ENCODE data around the gene GRIK4.

GRIK4 gene

DNA sequence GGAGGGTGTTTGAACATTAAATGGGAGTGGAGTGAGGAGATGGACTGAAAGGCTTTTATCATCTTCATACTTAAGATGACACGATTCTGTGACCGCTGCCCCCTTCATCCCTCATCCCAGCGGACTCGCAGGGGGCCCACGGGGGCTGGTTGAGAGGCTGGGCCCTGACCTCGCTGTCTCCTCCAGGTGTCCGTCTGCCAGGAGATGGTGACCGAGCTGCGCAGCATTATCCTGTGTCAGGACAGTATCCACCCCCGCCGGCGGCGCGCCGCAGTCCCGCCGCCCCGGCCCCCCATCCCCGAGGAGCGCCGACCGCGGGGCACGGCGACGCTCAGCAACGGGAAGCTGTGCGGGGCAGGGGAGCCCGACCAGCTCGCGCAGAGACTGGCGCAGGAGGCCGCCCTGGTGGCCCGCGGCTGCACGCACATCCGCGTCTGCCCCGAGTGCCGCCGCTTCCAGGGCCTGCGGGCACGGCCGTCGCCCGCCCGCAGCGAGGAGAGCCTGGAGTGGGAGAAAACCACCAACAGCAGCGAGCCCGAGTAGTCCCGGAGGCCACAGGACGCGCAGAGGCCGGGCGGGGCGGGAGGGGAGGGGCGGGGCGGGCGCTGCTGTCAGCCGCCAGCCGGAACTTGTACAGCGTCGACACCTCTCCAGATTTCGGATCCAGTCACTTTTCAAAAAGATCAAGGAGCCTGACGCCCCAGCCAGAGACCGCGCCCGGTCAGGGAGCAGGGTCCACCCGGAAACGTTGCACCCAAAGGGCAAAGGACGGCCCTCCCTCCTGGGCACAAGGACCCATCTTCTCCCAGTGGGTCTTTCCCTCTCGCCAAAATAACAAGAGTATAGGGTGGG, 474.4 kb downstream of the GRIK4 start:
- Histone ChIP-seq H3K4me3 (ENCODE audit: low read length) (peak overlapping the region; percentile 61), H3K27ac (ENCODE audit: low read length) (no peak overlapping the region), H3K9me3 (ENCODE audit: control insufficient read depth, low read depth, low read length) (no peaks in the 10 kb centered on the region), H3K27me3 (ENCODE audit: control insufficient read depth, insufficient read depth, low read length) (peaks cover 22% of the 10 kb centered on the region), H3K4me1 (ENCODE audit: control insufficient read depth, low read depth, low read length) (peaks cover 26% of the 10 kb centered on the region), H3K9ac (ENCODE audit: low read length) (no peak overlapping the region), H3K36me3 (ENCODE audit: control insufficient read depth, low read depth, low read length) (no peaks in the 10 kb centered on the region)

DNA sequence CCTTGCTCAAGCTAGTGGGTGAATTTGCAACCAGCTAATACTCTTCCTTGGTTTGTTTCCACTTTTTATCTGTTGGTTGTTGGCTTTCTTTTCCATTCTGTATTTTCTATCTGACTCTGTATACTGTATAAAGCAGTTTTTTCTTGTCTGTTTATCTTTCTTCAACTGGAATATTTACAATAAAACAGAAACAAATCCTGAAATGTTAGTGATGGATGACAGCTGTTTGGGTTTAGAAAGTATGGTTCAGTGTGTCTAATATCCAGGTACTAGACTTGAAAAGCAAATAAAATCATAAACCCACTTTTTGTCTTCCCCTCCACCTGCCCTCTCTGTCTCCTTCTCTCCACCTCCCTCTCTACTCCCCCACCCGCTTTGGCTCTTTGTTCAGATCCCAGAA, 477.1 kb downstream of the GRIK4 start:
- peaks cover 22% of the 10 kb centered on the region for H3K27me3 ChIP-seq (ENCODE audit: control insufficient read depth, insufficient read depth, low read length)
- no peaks in the 10 kb centered on the region for H3K36me3 ChIP-seq (ENCODE audit: control insufficient read depth, low read depth, low read length)
- H3K9me3 ChIP-seq (ENCODE audit: control insufficient read depth, low read depth, low read length), result no peaks in the 10 kb centered on the region
- peaks cover 28% of the 10 kb centered on the region for H3K4me1 ChIP-seq (ENCODE audit: control insufficient read depth, low read depth, low read length)
- H3K27ac ChIP-seq (ENCODE audit: low read length), result no peak overlapping the region
- no peak overlapping the region for H3K4me3 ChIP-seq (ENCODE audit: low read length)
- no peak overlapping the region for H3K9ac ChIP-seq (ENCODE audit: low read length)

DNA sequence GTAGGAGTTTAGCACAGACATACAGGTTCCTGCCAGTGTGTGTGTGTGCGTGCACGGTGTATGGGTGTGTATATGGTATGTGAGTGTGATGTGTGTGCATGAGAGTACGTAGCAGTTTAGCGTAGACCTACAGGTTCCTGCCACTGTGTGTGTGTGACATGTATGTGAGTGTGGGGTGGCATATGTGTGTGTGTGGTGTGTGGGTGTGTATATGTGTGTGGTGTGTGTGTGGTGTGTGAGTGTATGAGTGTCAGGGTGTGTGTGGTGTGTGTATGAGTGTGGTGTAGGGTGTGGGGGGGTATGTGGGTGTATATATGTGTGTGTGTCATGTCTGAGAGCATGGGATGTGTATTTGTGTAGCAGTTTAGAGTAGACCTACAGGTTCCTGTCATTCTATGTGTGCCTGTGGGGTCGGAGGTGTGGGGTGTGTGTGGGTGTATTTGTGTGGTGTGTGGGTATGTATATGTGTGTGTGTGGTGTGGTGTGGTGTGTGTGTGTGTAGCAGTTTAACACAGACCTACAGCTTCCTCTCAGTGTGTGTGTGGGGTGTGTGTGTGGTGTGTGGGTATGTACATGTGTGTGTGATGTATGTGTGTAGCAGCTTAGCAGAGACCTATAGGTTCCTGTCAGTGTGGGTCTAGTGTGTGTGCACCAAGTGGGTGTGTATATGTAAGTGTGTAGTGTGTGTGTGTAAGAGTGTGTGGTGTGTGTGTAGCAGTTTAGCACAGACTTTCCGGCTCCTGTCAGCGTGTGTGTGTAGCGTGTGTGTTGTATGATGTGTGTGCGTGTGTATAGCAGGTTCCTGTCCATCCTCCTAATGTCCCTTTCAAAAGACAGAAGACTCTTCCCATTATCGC, 480.5 kb downstream of the GRIK4 start:
- H3K9ac ChIP-seq (ENCODE audit: low read length), result no peak overlapping the region
- H3K27me3 ChIP-seq (ENCODE audit: control insufficient read depth, insufficient read depth, low read length), result peaks cover 3% of the 10 kb centered on the region
- no peak overlapping the region for H3K27ac ChIP-seq (ENCODE audit: low read length)
- H3K36me3 ChIP-seq (ENCODE audit: control insufficient read depth, low read depth, low read length), result no peaks in the 10 kb centered on the region
- no peaks in the 10 kb centered on the region for H3K9me3 ChIP-seq (ENCODE audit: control insufficient read depth, low read depth, low read length)
- peaks cover 27% of the 10 kb centered on the region for H3K4me1 ChIP-seq (ENCODE audit: control insufficient read depth, low read depth, low read length)
- H3K4me3 ChIP-seq (ENCODE audit: low read length), result no peak overlapping the region

DNA sequence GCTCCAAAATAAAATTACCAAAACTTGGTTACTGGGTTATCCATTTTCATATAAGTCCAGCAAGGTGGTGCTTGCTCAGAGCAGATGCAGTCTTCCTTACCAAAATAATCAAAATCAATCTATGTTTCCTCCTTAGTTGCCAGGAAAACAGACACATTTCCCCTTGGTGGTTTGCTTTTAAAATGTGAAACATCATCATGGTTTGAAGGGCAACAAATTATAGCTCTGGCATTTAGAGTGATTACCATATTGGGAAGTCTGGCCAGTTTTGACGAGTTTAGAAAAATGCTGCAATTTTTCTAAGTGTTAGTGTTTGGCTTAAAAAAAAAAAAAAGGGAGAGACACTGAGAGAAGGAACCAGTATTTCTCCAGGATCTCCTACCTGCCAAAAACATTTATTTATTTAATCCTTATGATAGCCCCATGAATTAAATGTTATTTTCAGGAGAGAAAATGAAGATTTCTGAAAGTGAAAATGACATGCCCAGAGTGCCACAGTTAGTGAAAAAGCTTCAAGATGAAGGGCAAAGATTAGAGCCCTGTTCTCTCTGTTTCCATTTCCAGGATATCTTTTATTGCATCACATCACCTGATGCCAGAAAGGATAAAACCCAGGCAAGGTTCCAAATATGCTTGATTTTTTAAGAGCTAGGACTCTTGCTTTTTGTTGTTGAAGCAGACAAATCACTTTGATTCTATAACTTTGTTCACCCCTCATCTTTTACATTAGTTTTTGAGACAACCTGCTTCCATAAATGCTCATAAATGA, 482.7 kb downstream of the GRIK4 start:
- no peak overlapping the region for H3K9ac ChIP-seq (ENCODE audit: low read length)
- H3K27ac ChIP-seq (ENCODE audit: low read length), result no peak overlapping the region
- H3K9me3 ChIP-seq (ENCODE audit: control insufficient read depth, low read depth, low read length), result no peaks in the 10 kb centered on the region
- H3K4me1 ChIP-seq (ENCODE audit: control insufficient read depth, low read depth, low read length), result peaks cover 12% of the 10 kb centered on the region
- H3K4me3 ChIP-seq (ENCODE audit: low read length), result no peak overlapping the region
- no peaks in the 10 kb centered on the region for H3K36me3 ChIP-seq (ENCODE audit: control insufficient read depth, low read depth, low read length)
- no peaks in the 10 kb centered on the region for H3K27me3 ChIP-seq (ENCODE audit: control insufficient read depth, insufficient read depth, low read length)

DNA sequence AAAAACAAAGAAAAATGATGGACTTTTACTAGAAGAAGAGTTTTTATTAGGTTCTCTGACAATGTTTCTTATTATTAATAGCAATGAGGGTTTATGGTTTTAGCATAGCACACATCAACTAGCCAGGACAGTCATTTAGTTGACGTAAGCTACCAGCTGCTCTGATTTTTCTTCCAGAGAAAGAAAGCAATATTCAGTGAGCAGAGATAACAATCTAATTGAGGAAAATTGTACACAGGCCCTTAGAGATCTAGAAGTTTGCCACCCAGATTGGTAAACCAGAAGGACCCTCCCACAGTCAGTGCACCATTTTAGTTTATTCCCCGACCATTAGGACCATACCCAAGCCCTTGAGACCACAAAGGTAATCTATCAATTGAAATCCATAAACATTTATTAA, 483.6 kb downstream of the GRIK4 start:
- Histone ChIP-seq H3K4me1 (ENCODE audit: control insufficient read depth, low read depth, low read length) (peaks cover 5% of the 10 kb centered on the region), H3K36me3 (ENCODE audit: control insufficient read depth, low read depth, low read length) (no peaks in the 10 kb centered on the region), H3K9me3 (ENCODE audit: control insufficient read depth, low read depth, low read length) (no peaks in the 10 kb centered on the region), H3K4me3 (ENCODE audit: low read length) (no peak overlapping the region), H3K27me3 (ENCODE audit: control insufficient read depth, insufficient read depth, low read length) (no peaks in the 10 kb centered on the region), H3K27ac (ENCODE audit: low read length) (no peak overlapping the region), H3K9ac (ENCODE audit: low read length) (no peak overlapping the region)

DNA sequence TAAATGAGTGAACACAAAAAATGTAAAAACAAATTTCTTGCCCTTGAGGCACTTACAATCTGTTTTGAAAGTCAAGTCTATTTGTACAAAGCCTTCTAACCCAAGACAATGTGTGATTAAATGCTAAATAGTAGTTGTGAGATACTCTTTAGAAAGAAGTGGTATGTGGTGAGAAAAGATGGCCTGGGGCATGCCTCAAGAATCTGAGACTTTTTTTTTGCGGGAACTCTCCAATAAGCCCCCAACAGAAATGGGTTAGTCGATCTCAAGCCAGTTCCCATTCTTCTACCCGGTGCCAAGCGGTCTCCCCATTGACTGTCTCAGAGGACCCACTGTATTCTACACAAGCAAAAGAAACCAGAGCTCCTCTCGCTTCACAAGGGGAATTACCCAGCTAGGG, 485.4 kb downstream of the GRIK4 start:
- H3K36me3 ChIP-seq (ENCODE audit: control insufficient read depth, low read depth, low read length), result no peaks in the 10 kb centered on the region
- no peak overlapping the region for H3K4me3 ChIP-seq (ENCODE audit: low read length)
- peaks cover 5% of the 10 kb centered on the region for H3K4me1 ChIP-seq (ENCODE audit: control insufficient read depth, low read depth, low read length)
- no peak overlapping the region for H3K9ac ChIP-seq (ENCODE audit: low read length)
- H3K27me3 ChIP-seq (ENCODE audit: control insufficient read depth, insufficient read depth, low read length), result no peaks in the 10 kb centered on the region
- H3K27ac ChIP-seq (ENCODE audit: low read length), result no peak overlapping the region
- H3K9me3 ChIP-seq (ENCODE audit: control insufficient read depth, low read depth, low read length), result no peaks in the 10 kb centered on the region

DNA sequence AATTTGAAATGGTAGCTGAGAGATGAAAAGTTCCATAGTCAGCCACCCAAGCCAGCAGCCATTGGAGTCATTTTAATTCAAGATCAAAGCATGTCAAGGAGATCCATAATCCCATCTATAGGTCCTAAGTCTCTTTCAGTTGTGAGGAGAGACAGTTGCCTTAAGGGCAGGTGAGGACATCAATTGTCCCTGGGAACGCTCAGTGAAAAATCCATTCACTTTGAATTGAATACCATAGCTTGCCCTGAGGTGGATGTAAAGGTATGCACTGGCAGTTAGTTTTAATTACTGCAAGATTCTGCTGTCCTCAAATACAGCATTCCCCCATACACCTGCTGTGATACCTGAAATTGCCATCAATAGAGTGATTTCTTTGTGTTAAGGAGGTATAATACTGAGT, 487.0 kb downstream of the GRIK4 start:
- Histone ChIP-seq H3K9me3 (ENCODE audit: control insufficient read depth, low read depth, low read length) (no peaks in the 10 kb centered on the region), H3K36me3 (ENCODE audit: control insufficient read depth, low read depth, low read length) (no peaks in the 10 kb centered on the region), H3K27ac (ENCODE audit: low read length) (no peak overlapping the region), H3K4me1 (ENCODE audit: control insufficient read depth, low read depth, low read length) (peaks cover 4% of the 10 kb centered on the region), H3K27me3 (ENCODE audit: control insufficient read depth, insufficient read depth, low read length) (no peaks in the 10 kb centered on the region), H3K4me3 (ENCODE audit: low read length) (no peak overlapping the region), H3K9ac (ENCODE audit: low read length) (no peak overlapping the region)

DNA sequence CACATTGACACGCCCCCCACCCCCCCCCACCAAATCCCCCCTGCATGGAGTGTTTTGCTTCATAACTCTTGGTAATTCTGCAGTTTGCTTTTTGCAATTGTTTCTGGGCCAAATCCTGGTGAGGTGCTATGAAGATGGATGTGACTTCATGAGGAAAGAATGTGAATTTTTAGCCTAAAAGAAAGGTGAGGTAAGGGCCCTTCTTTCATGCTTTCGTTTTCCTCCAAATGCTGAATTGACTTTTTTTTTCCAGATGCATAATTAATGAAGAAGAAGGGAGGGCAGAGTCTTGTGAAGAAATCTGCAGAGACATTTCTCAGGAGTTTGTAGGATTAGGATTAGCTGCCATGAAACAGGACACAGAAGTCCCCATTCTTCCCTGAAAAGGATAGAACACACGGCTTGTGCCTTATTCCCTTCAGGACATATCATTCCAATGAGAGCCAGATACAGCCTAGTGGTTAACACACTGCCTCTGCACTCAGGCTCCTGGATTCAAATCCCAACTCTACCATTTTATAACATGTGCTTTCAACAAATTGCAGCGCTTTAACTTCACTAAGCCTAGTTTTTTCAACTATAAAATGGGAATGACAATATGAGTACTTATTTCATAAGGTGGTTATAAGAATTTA, 492.8 kb downstream of the GRIK4 start:
- Histone ChIP-seq H3K9me3 (ENCODE audit: control insufficient read depth, low read depth, low read length) (no peaks in the 10 kb centered on the region), H3K9ac (ENCODE audit: low read length) (no peak overlapping the region), H3K4me1 (ENCODE audit: control insufficient read depth, low read depth, low read length) (peaks cover 6% of the 10 kb centered on the region), H3K27me3 (ENCODE audit: control insufficient read depth, insufficient read depth, low read length) (no peaks in the 10 kb centered on the region), H3K36me3 (ENCODE audit: control insufficient read depth, low read depth, low read length) (no peaks in the 10 kb centered on the region), H3K4me3 (ENCODE audit: low read length) (no peak overlapping the region), H3K27ac (ENCODE audit: low read length) (no peak overlapping the region)

DNA sequence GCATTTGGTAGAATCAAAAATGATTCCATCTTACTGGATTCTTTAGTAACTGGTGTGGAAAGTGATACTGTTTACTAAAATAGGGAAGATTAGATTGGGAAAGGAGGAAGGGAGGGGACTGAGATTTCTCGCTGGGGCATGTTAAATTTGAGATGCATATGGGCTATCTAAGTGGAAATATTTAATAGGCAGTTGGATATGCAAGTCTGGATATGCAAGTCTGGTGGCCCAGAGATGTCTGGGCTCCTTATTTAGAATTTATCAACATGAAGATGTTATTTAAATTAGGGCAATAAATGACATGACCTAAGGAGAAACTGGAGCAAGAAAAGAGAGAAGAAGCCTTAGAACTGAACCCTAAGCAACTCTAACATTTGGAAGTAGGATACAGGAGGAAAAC, 495.4 kb downstream of the GRIK4 start:
- Histone ChIP-seq H3K4me3 (ENCODE audit: low read length) (no peak overlapping the region), H3K36me3 (ENCODE audit: control insufficient read depth, low read depth, low read length) (no peaks in the 10 kb centered on the region), H3K27ac (ENCODE audit: low read length) (no peak overlapping the region), H3K9ac (ENCODE audit: low read length) (no peak overlapping the region), H3K27me3 (ENCODE audit: control insufficient read depth, insufficient read depth, low read length) (no peaks in the 10 kb centered on the region), H3K9me3 (ENCODE audit: control insufficient read depth, low read depth, low read length) (no peaks in the 10 kb centered on the region), H3K4me1 (ENCODE audit: control insufficient read depth, low read depth, low read length) (peaks cover 8% of the 10 kb centered on the region)

DNA sequence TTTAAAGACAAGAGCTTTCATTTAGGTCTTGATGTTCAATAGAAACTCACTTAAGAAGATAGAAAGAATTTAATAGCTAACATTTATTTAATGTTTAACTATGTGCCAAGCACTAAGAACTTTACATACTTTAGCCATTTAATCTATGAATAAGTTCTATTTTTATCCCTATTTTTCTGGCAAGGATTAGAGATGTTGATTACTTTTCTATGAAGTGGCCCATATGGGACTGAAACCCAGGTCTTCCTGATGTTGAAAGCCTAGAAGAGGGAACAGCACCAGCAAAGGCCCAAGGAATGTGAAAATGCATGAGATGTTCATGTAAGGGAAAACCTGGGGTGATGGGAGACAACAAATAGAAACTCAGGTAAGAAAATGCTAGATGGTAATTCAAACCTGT, 497.0 kb downstream of the GRIK4 start:
- Histone ChIP-seq H3K9me3 (ENCODE audit: control insufficient read depth, low read depth, low read length) (no peaks in the 10 kb centered on the region), H3K36me3 (ENCODE audit: control insufficient read depth, low read depth, low read length) (no peaks in the 10 kb centered on the region), H3K4me1 (ENCODE audit: control insufficient read depth, low read depth, low read length) (peaks cover 14% of the 10 kb centered on the region), H3K4me3 (ENCODE audit: low read length) (no peak overlapping the region), H3K27me3 (ENCODE audit: control insufficient read depth, insufficient read depth, low read length) (no peaks in the 10 kb centered on the region), H3K9ac (ENCODE audit: low read length) (no peak overlapping the region), H3K27ac (ENCODE audit: low read length) (no peak overlapping the region)

DNA sequence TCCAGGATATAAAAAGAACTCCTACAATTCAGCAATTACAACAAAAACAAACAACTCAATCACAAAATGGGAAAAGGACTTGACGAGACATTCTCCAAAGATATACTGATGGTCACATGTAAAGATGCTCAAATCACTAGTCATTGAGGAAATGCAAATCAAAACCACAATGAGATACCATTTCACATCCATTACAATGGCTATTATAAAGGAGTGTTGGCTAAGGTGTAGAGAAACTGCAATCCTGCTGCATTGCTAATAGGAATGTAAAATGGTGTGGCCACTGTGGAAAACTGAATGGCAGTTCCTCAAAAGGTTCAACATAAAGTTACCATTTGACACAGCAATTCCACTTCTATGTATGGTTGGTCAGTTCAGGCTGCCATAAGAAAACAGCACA, 500.5 kb downstream of the GRIK4 start:
- Histone ChIP-seq H3K4me1 (ENCODE audit: control insufficient read depth, low read depth, low read length) (peaks cover 9% of the 10 kb centered on the region), H3K9ac (ENCODE audit: low read length) (no peak overlapping the region), H3K4me3 (ENCODE audit: low read length) (peak overlapping the region; percentile 7), H3K36me3 (ENCODE audit: control insufficient read depth, low read depth, low read length) (no peaks in the 10 kb centered on the region), H3K9me3 (ENCODE audit: control insufficient read depth, low read depth, low read length) (no peaks in the 10 kb centered on the region), H3K27me3 (ENCODE audit: control insufficient read depth, insufficient read depth, low read length) (no peaks in the 10 kb centered on the region), H3K27ac (ENCODE audit: low read length) (no peak overlapping the region)
